Measurements from ENCODE around the gene CSF3.
"Not testable (repeated sequence)": the region's sequence is repeated elsewhere in the genome, so short reads cannot be mapped to it uniquely, and the experiment has no call there.

DNA sequence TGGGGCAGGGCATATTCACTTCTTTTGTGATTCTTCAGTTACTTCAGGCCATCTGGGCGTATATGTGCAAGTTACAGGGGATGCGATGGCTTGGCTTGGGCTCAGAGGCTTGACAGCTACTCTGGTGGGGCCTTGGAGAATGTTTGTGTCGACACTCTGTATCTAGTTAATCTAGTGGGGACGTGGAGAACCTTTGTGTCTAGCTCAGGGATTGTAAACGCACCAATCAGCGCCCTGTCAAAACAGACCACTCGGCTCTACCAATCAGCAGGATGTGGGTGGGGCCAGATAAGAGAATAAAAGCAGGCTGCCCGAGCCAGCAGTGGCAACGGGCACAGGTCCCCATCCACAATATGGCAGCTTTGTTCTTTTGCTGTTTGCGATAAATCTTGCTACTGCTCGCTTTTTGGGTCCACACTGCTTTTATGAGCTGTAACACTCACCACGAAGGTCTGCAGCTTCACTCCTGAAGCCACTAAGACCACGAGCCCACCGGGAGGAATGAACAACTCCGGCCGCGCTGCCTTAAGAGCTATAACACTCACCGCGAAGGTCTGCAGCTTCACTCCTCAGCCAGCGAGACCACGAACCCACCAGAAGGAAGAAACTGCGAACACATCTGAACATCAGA is 3.1 kb upstream of the CSF3 start:
- TF ChIP-seq POLR2A (IDR thresholded peaks at IDR 0.05), result not testable (repeated sequence)
- TF ChIP-seq, protein P1, sequence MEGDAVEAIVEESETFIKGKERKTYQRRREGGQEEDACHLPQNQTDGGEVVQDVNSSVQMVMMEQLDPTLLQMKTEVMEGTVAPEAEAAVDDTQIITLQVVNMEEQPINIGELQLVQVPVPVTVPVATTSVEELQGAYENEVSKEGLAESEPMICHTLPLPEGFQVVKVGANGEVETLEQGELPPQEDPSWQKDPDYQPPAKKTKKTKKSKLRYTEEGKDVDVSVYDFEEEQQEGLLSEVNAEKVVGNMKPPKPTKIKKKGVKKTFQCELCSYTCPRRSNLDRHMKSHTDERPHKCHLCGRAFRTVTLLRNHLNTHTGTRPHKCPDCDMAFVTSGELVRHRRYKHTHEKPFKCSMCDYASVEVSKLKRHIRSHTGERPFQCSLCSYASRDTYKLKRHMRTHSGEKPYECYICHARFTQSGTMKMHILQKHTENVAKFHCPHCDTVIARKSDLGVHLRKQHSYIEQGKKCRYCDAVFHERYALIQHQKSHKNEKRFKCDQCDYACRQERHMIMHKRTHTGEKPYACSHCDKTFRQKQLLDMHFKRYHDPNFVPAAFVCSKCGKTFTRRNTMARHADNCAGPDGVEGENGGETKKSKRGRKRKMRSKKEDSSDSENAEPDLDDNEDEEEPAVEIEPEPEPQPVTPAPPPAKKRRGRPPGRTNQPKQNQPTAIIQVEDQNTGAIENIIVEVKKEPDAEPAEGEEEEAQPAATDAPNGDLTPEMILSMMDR (IDR thresholded peaks at IDR 0.05), result not testable (repeated sequence)
